Spleen (tissue), 7 donors: ENCODE measurements around the gene TMEM178B.

Experiments used
- POLR2A ChIP-seq, 3 donors: fragments of 450-650 bp; IDR thresholded peaks; one replicate each; pipeline ENCODE4 v1.5.1; 2017; ENCODE audit warnings: antibody characterized with exemption in 3 of 3, mild to moderate bottlenecking in 1 of 3
- POLR2AphosphoS5 ChIP-seq, 3 donors: sonication (generic); formaldehyde crosslinking; IDR thresholded peaks; one replicate each; pipeline ENCODE4 v1.5.1; 2017; ENCODE audit warnings: antibody characterized with exemption in 3 of 3
- TF ChIP-seq, protein P1 (sequence below), 11 experiments: fragments of 200-600 bp in 7 of 11; fragments of 450-650 bp in 4 of 11; sonication (generic) in 4 of 11; IDR thresholded peaks in 8 of 11; conservative IDR thresholded peaks in 3 of 11; 1 replicate in 7 of 11; 2 replicates in 4 of 11; pipeline versions ENCODE4 v1.4.0 to v1.8.0; 2016 to 2021; ENCODE audit warnings: antibody characterized with exemption in 11 of 11, inconsistent platforms in 4 of 11, mild to moderate bottlenecking in 1 of 11
- donor health status: DM: no; HTN: no; CAD: no; lungs with moderate emphysema.
- donor health status: DM: no; HTN: no; CAD: no.
- donor health status: DM: no; HTN: no; CAD: no.

DNA sequence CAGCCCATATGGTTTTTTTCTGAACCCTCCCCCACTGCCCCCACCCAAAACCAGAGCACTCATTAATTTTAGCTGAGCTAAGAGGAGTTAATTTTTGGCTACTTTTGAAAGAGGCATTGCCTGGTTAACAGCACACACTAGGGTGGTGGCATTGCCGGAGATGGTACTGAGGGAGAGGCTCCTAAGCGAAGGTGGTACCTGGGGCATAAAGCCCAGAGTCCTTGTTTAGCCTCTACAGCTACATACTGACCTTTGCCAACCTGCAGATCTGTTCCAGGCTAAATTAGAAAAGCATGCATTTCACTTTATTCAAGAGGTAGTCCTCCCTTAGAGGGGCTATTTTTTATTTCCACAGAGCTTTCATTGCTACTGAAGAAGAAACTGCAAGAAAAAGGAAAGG, 304.5 kb downstream of the TMEM178B start:
- TF ChIP-seq POLR2A (IDR thresholded peaks at IDR 0.05): no peak
- TF ChIP-seq, protein P1, sequence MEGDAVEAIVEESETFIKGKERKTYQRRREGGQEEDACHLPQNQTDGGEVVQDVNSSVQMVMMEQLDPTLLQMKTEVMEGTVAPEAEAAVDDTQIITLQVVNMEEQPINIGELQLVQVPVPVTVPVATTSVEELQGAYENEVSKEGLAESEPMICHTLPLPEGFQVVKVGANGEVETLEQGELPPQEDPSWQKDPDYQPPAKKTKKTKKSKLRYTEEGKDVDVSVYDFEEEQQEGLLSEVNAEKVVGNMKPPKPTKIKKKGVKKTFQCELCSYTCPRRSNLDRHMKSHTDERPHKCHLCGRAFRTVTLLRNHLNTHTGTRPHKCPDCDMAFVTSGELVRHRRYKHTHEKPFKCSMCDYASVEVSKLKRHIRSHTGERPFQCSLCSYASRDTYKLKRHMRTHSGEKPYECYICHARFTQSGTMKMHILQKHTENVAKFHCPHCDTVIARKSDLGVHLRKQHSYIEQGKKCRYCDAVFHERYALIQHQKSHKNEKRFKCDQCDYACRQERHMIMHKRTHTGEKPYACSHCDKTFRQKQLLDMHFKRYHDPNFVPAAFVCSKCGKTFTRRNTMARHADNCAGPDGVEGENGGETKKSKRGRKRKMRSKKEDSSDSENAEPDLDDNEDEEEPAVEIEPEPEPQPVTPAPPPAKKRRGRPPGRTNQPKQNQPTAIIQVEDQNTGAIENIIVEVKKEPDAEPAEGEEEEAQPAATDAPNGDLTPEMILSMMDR (IDR thresholded peaks at IDR 0.05 in 8 of 11, conservative IDR thresholded peaks at IDR 0.05 in 3 of 11): no peak
- no peak for TF ChIP-seq POLR2AphosphoS5 (IDR thresholded peaks at IDR 0.05)
